Measurements from ENCODE around the gene CRYAB.

CRYAB gene

GRCh38 chr11:111911563-111912401 is at the start of gene CRYAB:
Gene CRYAB (minus strand): TSS chr11:111911770. CDS start chr11:111911724, 46 bp downstream.
- peak; percentile 8 for DNase-seq

- DNase-seq, result no peak
These were observed 49.3 kb upstream of the CRYAB start for GRCh38 chr11:111960916-111961315.

GRCh38 chr11:111957663-111958444 is 46.3 kb upstream of the CRYAB start:
- DNase-seq, result peak; percentile 5

GRCh38 chr11:111954154-111954553 is 42.6 kb upstream of the CRYAB start:
- DNase-seq, result peak; percentile 54

- no peak for DNase-seq
These were observed 40.0 kb upstream of the CRYAB start for GRCh38 chr11:111951565-111951964.

GRCh38 chr11:111949519-111950426 is 38.2 kb upstream of the CRYAB start:
- no peak for DNase-seq

- no peak for DNase-seq
These were observed 35.6 kb upstream of the CRYAB start for GRCh38 chr11:111947143-111947542.

GRCh38 chr11:111946499-111946898 is 34.9 kb upstream of the CRYAB start:
- DNase-seq, result no peak

GRCh38 chr11:111945198-111945597 is 33.6 kb upstream of the CRYAB start:
- no peak for DNase-seq

GRCh38 chr11:111944651-111945051 is 33.1 kb upstream of the CRYAB start:
- no peak for DNase-seq

- DNase-seq, result no peak
These were observed 32.6 kb upstream of the CRYAB start for GRCh38 chr11:111944139-111944538.

- DNase-seq, result no peak
These were observed 31.3 kb upstream of the CRYAB start for GRCh38 chr11:111942829-111943228.

- no peak for DNase-seq
These were observed 30.4 kb upstream of the CRYAB start for GRCh38 chr11:111941963-111942362.

- peak; percentile 2 for DNase-seq
These were observed 28.4 kb upstream of the CRYAB start for GRCh38 chr11:111939836-111940604.

GRCh38 chr11:111938687-111939160 is 27.2 kb upstream of the CRYAB start:
- DNase-seq, result peak; percentile 5

GRCh38 chr11:111937844-111938243 is 26.3 kb upstream of the CRYAB start:
- peak; percentile 34 for DNase-seq

GRCh38 chr11:111937461-111937769 is 25.8 kb upstream of the CRYAB start:
- no peak for DNase-seq

GRCh38 chr11:111936040-111936540 is 24.5 kb upstream of the CRYAB start:
- peak; percentile 64 for DNase-seq

- no peak for DNase-seq
These were observed 23.9 kb upstream of the CRYAB start for GRCh38 chr11:111935317-111936039.

GRCh38 chr11:111934306-111934705 is 22.7 kb upstream of the CRYAB start:
- no peak for DNase-seq

GRCh38 chr11:111933872-111934271 is 22.3 kb upstream of the CRYAB start:
- no peak for DNase-seq
